ENCODE data around the gene DNMBP.

- TF ChIP-seq EZH2 (IDR thresholded peaks at IDR 0.05; ENCODE audit: insufficient read depth, poor library complexity, severe bottlenecking): no peak
- TF ChIP-seq EZH2phosphoT487 (IDR thresholded peaks at IDR 0.05; ENCODE audit: insufficient read depth, low read depth): no peak
These were observed 94.3 kb downstream of the DNMBP start for GRCh38 chr10:99915414-99915813.
